Keratinocyte (primary cell): Measurements from ENCODE around the gene PARK7. TPM values are rescaled to one million over a fixed set of nuclear protein-coding genes. Genes with fewer than 3 reads are reported as not detected.

Experiments
- DNase-seq: peaks from one replicate; pipeline ENCODE4 v3.0.0-alpha.2; 2011; ENCODE audit warnings: low read depth, missing footprints, low spot score
- FAIRE-seq: peaks from 2 replicates; lab custom pipeline; 2011; peaks lifted over from hg19 to GRCh38; lab: Jason Lieb, UNC
- H2AFZ ChIP-seq: 2 replicates; pipeline ENCODE4 v1.6.0; 2012; ENCODE audit warnings: low read length, control low read depth, inconsistent platforms; ENCODE audit not compliant: control insufficient read depth
- H3K27ac ChIP-seq: 2 replicates; pipeline ENCODE4 v1.5.1; 2011; ENCODE audit warnings: low read length; ENCODE audit not compliant: control insufficient read depth, insufficient read depth
- H3K27me3 ChIP-seq: 3 replicates; pipeline ENCODE4 v1.6.0; 2011; ENCODE audit warnings: low read length; ENCODE audit not compliant: control insufficient read depth, insufficient read depth; ENCODE audit errors: extremely low read depth
- H3K36me3 ChIP-seq, 2 experiments: 2 replicates in 1 of 2; 3 replicates in 1 of 2; pipeline ENCODE4 v1.5.1; 2011; ENCODE audit warnings: low read length in 2 of 2, mild to moderate bottlenecking in 1 of 2; ENCODE audit not compliant: control insufficient read depth in 2 of 2, insufficient read depth in 2 of 2; ENCODE audit errors: extremely low read depth in 1 of 2
- H3K4me1 ChIP-seq: 3 replicates; pipeline ENCODE4 v1.5.1; 2011; ENCODE audit warnings: low read length; ENCODE audit not compliant: control insufficient read depth, insufficient read depth; ENCODE audit errors: extremely low read depth
- H3K4me2 ChIP-seq: 3 replicates; pipeline ENCODE4 v1.6.0; 2011; ENCODE audit warnings: low read depth, low read length; ENCODE audit not compliant: control insufficient read depth, insufficient read depth; ENCODE audit errors: extremely low read depth
- H3K4me3 ChIP-seq, 3 experiments: fragments of 200-600 bp in 1 of 3; sonication (generic) in 1 of 3; 2 replicates in 2 of 3; 3 replicates in 1 of 3; pipeline ENCODE4 v1.5.1; 2011 to 2016; ENCODE audit warnings: low read length in 3 of 3, mild to moderate bottlenecking in 3 of 3, control low read depth in 2 of 3, inconsistent platforms in 1 of 3, low read depth in 1 of 3, mixed read lengths in 1 of 3, mixed run types in 1 of 3, moderate library complexity in 1 of 3; ENCODE audit not compliant: control insufficient read depth in 2 of 3, insufficient read depth in 2 of 3; ENCODE audit errors: extremely low read depth in 1 of 3
- H3K79me2 ChIP-seq: 2 replicates; pipeline ENCODE4 v1.6.0; 2012; ENCODE audit warnings: low read length; ENCODE audit not compliant: control insufficient read depth, insufficient read depth
- H3K9ac ChIP-seq: 3 replicates; pipeline ENCODE4 v1.6.0; 2011; ENCODE audit warnings: low read length; ENCODE audit not compliant: control insufficient read depth, insufficient read depth; ENCODE audit errors: extremely low read depth
- H3K9me1 ChIP-seq: 3 replicates; pipeline ENCODE4 v1.6.0; 2011; ENCODE audit warnings: low read length; ENCODE audit not compliant: control insufficient read depth, insufficient read depth; ENCODE audit errors: extremely low read depth
- H3K9me3 ChIP-seq: 2 replicates; pipeline ENCODE4 v1.5.1; 2012; ENCODE audit warnings: low read depth, low read length; ENCODE audit not compliant: control insufficient read depth
- H4K20me1 ChIP-seq: 3 replicates; pipeline ENCODE4 v1.6.0; 2011; ENCODE audit warnings: low read length; ENCODE audit not compliant: control insufficient read depth, insufficient read depth; ENCODE audit errors: extremely low read depth
- EZH2 ChIP-seq: IDR thresholded peaks from one replicate; pipeline ENCODE4 v1.6.1; 2012; ENCODE audit warnings: inconsistent platforms, mild to moderate bottlenecking, low read length, moderate library complexity
- dilution Hi-C: fragments of 300-500 bp; cut with MboI; formaldehyde crosslinking; loops from one replicate; pipeline ENCODE4 v1.7.0; 2020; ENCODE audit warnings: low sequenced_read_pairs; ENCODE audit not compliant: extremely low pct_ligation_motif_present
- polyA plus RNA-seq, 5 experiments: library from polyadenylated mRNA; depleted of rRNA in 3 of 5; stranded (reverse) in 3 of 5; stranded (forward) in 1 of 5; unstranded in 1 of 5; fragments of >200 nt; gene quantifications; 1 replicate in 1 of 5; 2 replicates in 3 of 5; 3 replicates in 1 of 5; pipeline versions ENCODE4 v1.2.1 to v1.2.3, GENCODE V29; 2011 to 2012; ENCODE audit warnings: missing spikeins in 2 of 5, low read depth in 1 of 5, low replicate concordance in 1 of 5
- TF ChIP-seq, protein P1 (sequence below), 3 experiments: IDR thresholded peaks in 1 of 3; conservative IDR thresholded peaks in 1 of 3; optimal IDR thresholded peaks in 1 of 3; 2 replicates in 2 of 3; 3 replicates in 1 of 3; pipeline versions ENCODE3 to v1.5.1; 2011; ENCODE audit warnings: low read length in 3 of 3, mild to moderate bottlenecking in 3 of 3, moderate library complexity in 2 of 3, control low read depth in 1 of 3, inconsistent platforms in 1 of 3; ENCODE audit not compliant: insufficient read depth in 2 of 3; ENCODE audit errors: extremely low read depth in 1 of 3

Gene PARK7
- polyA plus RNA-seq, 1 donor (not counting 4 experiments of a cell fraction or from before 2014, with no cell fraction given): 502 TPM

DNA sequence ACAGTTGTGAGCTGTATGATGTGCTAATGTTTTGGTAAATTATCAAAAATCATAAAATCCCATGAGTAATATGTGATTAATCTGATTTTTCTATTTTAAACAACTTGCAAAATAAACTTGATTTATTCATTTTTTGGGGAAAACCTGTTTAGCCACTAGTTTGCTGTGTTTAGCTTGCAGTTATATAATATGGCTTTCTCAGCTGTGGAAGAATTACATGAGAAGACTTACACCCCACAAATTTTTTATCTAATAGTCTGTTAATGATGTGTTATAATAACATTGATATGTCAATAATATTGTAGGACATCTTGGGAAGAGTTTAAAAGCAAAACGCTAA, 67.0 kb downstream of the PARK7 start:
- H3K27me3 ChIP-seq: no peaks in the 10 kb centered on the region
- H3K9me1 ChIP-seq: no peaks in the 10 kb centered on the region
- no peaks in the 10 kb centered on the region for H3K9me3 ChIP-seq
- FAIRE-seq (no peak), DNase-seq (no peak)
- no peak overlapping the region for H3K9ac ChIP-seq
- dilution Hi-C loops: no loop called here
- H4K20me1 ChIP-seq: peaks cover 7% of the 10 kb centered on the region
- TF ChIP-seq, protein P1, sequence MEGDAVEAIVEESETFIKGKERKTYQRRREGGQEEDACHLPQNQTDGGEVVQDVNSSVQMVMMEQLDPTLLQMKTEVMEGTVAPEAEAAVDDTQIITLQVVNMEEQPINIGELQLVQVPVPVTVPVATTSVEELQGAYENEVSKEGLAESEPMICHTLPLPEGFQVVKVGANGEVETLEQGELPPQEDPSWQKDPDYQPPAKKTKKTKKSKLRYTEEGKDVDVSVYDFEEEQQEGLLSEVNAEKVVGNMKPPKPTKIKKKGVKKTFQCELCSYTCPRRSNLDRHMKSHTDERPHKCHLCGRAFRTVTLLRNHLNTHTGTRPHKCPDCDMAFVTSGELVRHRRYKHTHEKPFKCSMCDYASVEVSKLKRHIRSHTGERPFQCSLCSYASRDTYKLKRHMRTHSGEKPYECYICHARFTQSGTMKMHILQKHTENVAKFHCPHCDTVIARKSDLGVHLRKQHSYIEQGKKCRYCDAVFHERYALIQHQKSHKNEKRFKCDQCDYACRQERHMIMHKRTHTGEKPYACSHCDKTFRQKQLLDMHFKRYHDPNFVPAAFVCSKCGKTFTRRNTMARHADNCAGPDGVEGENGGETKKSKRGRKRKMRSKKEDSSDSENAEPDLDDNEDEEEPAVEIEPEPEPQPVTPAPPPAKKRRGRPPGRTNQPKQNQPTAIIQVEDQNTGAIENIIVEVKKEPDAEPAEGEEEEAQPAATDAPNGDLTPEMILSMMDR (optimal IDR thresholded peaks at IDR 0.05 in 1 of 3, IDR thresholded peaks at IDR 0.05 in 1 of 3, conservative IDR thresholded peaks at IDR 0.05 in 1 of 3; ENCODE audit: extremely low read depth in 1 of 3, insufficient read depth in 2 of 3, low read length in 3 of 3): no peak
- no peak for TF ChIP-seq EZH2
- no peak overlapping the region for H3K4me3 ChIP-seq
- H2AFZ ChIP-seq: no peak overlapping the region
- peaks cover 34% of the 10 kb centered on the region for H3K79me2 ChIP-seq
- peaks cover 0 to 12% of the 10 kb centered on the region in 2 experiments for H3K36me3 ChIP-seq
- peak overlapping the region; percentile 60 for H3K27ac ChIP-seq
- H3K4me2 ChIP-seq: peak overlapping the region; percentile 72
- peaks cover 37% of the 10 kb centered on the region for H3K4me1 ChIP-seq

DNA sequence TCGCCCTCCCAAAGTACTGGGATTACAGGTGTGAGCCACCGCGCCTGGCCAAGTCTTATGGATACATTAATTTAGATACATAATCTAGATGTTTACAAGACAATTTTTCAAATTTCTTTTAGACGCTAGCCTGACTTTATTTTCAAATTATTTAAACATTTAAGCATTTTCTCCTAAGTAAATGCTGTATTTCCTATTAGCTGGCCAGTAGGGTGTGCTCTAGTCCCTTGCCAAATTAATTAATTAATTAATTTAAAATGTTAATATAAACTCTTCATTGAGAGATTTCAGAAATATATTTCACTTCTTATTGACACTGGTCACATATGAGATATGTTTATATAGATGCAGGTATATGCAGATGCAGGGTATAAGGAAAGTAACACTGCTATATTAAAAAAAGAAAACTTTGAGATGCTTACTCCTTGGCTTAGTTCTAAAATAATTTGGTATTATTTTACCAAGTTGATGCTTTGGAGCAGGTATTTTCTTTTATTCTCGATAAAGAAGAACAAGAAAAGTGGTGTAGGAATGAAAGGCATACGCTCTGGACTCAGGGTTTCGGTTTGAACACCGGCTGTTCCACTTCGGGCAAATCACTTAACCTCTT, 69.8 kb downstream of the PARK7 start:
- H3K4me1 ChIP-seq: peaks cover 34% of the 10 kb centered on the region
- H3K4me3 ChIP-seq: no peak overlapping the region
- H2AFZ ChIP-seq: no peak overlapping the region
- DNase-seq (no peak), FAIRE-seq (no peak)
- no peaks in the 10 kb centered on the region for H3K27me3 ChIP-seq
- dilution Hi-C loops: no loop called here
- no peak overlapping the region for H3K27ac ChIP-seq
- H3K9me1 ChIP-seq: no peaks in the 10 kb centered on the region
- H4K20me1 ChIP-seq: no peaks in the 10 kb centered on the region
- TF ChIP-seq, protein P1 (optimal IDR thresholded peaks at IDR 0.05 in 1 of 3, IDR thresholded peaks at IDR 0.05 in 1 of 3, conservative IDR thresholded peaks at IDR 0.05 in 1 of 3; ENCODE audit: extremely low read depth in 1 of 3, insufficient read depth in 2 of 3, low read length in 3 of 3): peak in 1 of 3 experiments; percentile 35
- no peak for TF ChIP-seq EZH2
- peaks cover 8% of the 10 kb centered on the region for H3K79me2 ChIP-seq
- no peak overlapping the region for H3K4me2 ChIP-seq
- H3K36me3 ChIP-seq: no peaks in the 10 kb centered on the region
- H3K9me3 ChIP-seq: no peaks in the 10 kb centered on the region
- no peak overlapping the region for H3K9ac ChIP-seq
